Measurements from ENCODE around the gene SIGMAR1.

DNA sequence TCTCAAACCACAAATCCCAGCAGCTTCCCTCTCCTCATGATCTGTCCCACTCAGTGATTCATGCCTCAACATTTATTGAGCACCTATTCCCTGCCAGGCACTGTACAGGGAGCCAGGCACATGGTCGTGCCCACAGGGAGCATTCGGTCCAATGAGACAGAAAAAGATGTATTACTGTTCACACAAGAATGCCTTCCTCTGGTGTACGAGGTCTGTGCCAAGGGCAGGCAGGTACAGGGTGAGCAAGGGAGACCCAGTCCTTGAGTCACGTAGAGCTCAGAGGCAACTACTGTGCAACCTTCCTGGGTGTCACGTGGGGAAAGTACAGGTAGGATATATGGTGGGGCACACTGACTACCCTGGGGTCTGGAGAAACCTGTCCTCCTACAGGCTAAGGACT is 52.6 kb downstream of the SIGMAR1 start:
- TF ChIP-seq, protein P1, sequence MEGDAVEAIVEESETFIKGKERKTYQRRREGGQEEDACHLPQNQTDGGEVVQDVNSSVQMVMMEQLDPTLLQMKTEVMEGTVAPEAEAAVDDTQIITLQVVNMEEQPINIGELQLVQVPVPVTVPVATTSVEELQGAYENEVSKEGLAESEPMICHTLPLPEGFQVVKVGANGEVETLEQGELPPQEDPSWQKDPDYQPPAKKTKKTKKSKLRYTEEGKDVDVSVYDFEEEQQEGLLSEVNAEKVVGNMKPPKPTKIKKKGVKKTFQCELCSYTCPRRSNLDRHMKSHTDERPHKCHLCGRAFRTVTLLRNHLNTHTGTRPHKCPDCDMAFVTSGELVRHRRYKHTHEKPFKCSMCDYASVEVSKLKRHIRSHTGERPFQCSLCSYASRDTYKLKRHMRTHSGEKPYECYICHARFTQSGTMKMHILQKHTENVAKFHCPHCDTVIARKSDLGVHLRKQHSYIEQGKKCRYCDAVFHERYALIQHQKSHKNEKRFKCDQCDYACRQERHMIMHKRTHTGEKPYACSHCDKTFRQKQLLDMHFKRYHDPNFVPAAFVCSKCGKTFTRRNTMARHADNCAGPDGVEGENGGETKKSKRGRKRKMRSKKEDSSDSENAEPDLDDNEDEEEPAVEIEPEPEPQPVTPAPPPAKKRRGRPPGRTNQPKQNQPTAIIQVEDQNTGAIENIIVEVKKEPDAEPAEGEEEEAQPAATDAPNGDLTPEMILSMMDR (IDR thresholded peaks at IDR 0.05), result no peak
- TF ChIP-seq POLR2AphosphoS5 (IDR thresholded peaks at IDR 0.05), result no peak

All from suprapubic skin (tissue), 3 donors.